A549 treated with dexamethasone at 1 μM for 4 hours (cell line): ENCODE measurements around the gene SALL3. TPM values are rescaled to one million over a fixed set of nuclear protein-coding genes. Genes with fewer than 3 reads are reported as not detected.

Source experiments
- total RNA-seq: library from RNA; stranded (reverse); fragments of 200-300 nt; extraction: Qiagen RNA extraction; gene quantifications from 5 replicates; pipeline ENCODE4 v1.2.3, GENCODE V29; 2022

Gene SALL3
- total RNA-seq: not detected in 5 replicates

GRCh38 chr18:78979730-78980278 is at the start of gene SALL3:
Gene SALL3, plus strand, starts transcription at chr18:78979818. Its CDS starts 457 bp downstream, at chr18:78980275.

Other genes starting within 250 kb of the SALL3 start
- 12.6 to 21.0 TPM (median 16.9 TPM) in 5 replicates for gene ATP9B, start 89.6 kb downstream of the SALL3 start, total RNA-seq